Effector memory CD4-positive, alpha-beta T cell (primary cell): ENCODE measurements around the gene EGFR.

Experiments
- DNase-seq, 3 donors: peaks; one replicate each; pipeline ENCODE4 v3.0.0-alpha.2; 2020
- H3K27ac ChIP-seq: 2 replicates; pipeline ENCODE4 v1.7.0; 2013; ENCODE audit warnings: mild to moderate bottlenecking, low read length, moderate library complexity; ENCODE audit not compliant: insufficient read depth, poor library complexity, severe bottlenecking
- H3K27me3 ChIP-seq: replicated peaks from 2 replicates; pipeline ENCODE4 v1.7.0; 2013; ENCODE audit warnings: mild to moderate bottlenecking, low read length; ENCODE audit not compliant: insufficient read depth, control insufficient read depth, poor library complexity, severe bottlenecking
- H3K36me3 ChIP-seq: 2 replicates; pipeline ENCODE4 v1.7.0; 2013; ENCODE audit warnings: mild to moderate bottlenecking, low read length, moderate library complexity; ENCODE audit not compliant: control insufficient read depth, insufficient read depth
- H3K4me1 ChIP-seq: 2 replicates; pipeline ENCODE4 v1.7.0; 2013; ENCODE audit warnings: low read length, mild to moderate bottlenecking; ENCODE audit not compliant: control insufficient read depth, insufficient read depth, poor library complexity, severe bottlenecking
- H3K4me3 ChIP-seq: 2 replicates; pipeline ENCODE4 v1.7.0; 2013; ENCODE audit warnings: low read length, low read depth, mild to moderate bottlenecking; ENCODE audit not compliant: insufficient read depth, poor library complexity, severe bottlenecking
- H3K9me3 ChIP-seq: 2 replicates; pipeline ENCODE4 v1.7.0; 2013; ENCODE audit warnings: mild to moderate bottlenecking, low read length, moderate library complexity; ENCODE audit not compliant: control insufficient read depth

Gene EGFR

GRCh38 chr7:55237156-55237893 is 218.5 kb downstream of the EGFR start:
- no peaks in the 10 kb centered on the region for H3K9me3 ChIP-seq
- H3K27me3 ChIP-seq = no peaks in the 10 kb centered on the region

GRCh38 chr7:55239406-55239805 is 220.6 kb downstream of the EGFR start:
- no peak overlapping the region for H3K27ac ChIP-seq
- no peaks in the 10 kb centered on the region for H3K9me3 ChIP-seq
- no peak overlapping the region for H3K4me3 ChIP-seq
- H3K4me1 ChIP-seq = no peaks in the 10 kb centered on the region
- no peak for DNase-seq
- no peaks in the 10 kb centered on the region for H3K36me3 ChIP-seq
- no peaks in the 10 kb centered on the region for H3K27me3 ChIP-seq

More at GRCh38 chr7:55237156-55237893, 218.5 kb downstream of the EGFR start:
- H3K4me3 ChIP-seq = no peak overlapping the region
- DNase-seq = no peak
- H3K27ac ChIP-seq = no peak overlapping the region
- H3K36me3 ChIP-seq = no peaks in the 10 kb centered on the region
- H3K4me1 ChIP-seq = no peaks in the 10 kb centered on the region

GRCh38 chr7:55240418-55241142 is 221.8 kb downstream of the EGFR start:
- Histone ChIP-seq H3K27me3 (no peaks in the 10 kb centered on the region), H3K27ac (no peak overlapping the region), H3K36me3 (no peaks in the 10 kb centered on the region), H3K9me3 (no peaks in the 10 kb centered on the region), H3K4me3 (no peak overlapping the region), H3K4me1 (no peaks in the 10 kb centered on the region)
- DNase-seq = no peak

- no peak overlapping the region for H3K27ac ChIP-seq
- no peaks in the 10 kb centered on the region for H3K36me3 ChIP-seq
- H3K27me3 ChIP-seq = no peaks in the 10 kb centered on the region
- H3K4me3 ChIP-seq = no peak overlapping the region
- no peaks in the 10 kb centered on the region for H3K4me1 ChIP-seq
- DNase-seq = no peak
- no peaks in the 10 kb centered on the region for H3K9me3 ChIP-seq
Measured at GRCh38 chr7:55241958-55242357, 223.1 kb downstream of the EGFR start.

- H3K9me3 ChIP-seq = no peaks in the 10 kb centered on the region
- no peaks in the 10 kb centered on the region for H3K27me3 ChIP-seq
- no peak overlapping the region for H3K27ac ChIP-seq
- DNase-seq = no peak
- H3K4me1 ChIP-seq = no peaks in the 10 kb centered on the region
- no peak overlapping the region for H3K4me3 ChIP-seq
- no peaks in the 10 kb centered on the region for H3K36me3 ChIP-seq
Measured at GRCh38 chr7:55242613-55243012, 223.8 kb downstream of the EGFR start.

GRCh38 chr7:55244006-55244745 is 225.4 kb downstream of the EGFR start:
- Histone ChIP-seq H3K36me3 (no peaks in the 10 kb centered on the region), H3K27ac (no peak overlapping the region), H3K27me3 (no peaks in the 10 kb centered on the region), H3K4me1 (no peaks in the 10 kb centered on the region), H3K9me3 (no peaks in the 10 kb centered on the region), H3K4me3 (no peak overlapping the region)
- DNase-seq = no peak

GRCh38 chr7:55245271-55245723 is 226.5 kb downstream of the EGFR start:
- H3K27ac ChIP-seq = no peak overlapping the region
- no peak for DNase-seq
- H3K4me3 ChIP-seq = no peak overlapping the region
- H3K27me3 ChIP-seq = peaks cover 2% of the 10 kb centered on the region
- no peaks in the 10 kb centered on the region for H3K4me1 ChIP-seq
- H3K36me3 ChIP-seq = no peaks in the 10 kb centered on the region
- no peaks in the 10 kb centered on the region for H3K9me3 ChIP-seq

- Histone ChIP-seq H3K27ac (no peak overlapping the region), H3K36me3 (no peaks in the 10 kb centered on the region), H3K27me3 (peaks cover 2% of the 10 kb centered on the region), H3K4me1 (no peaks in the 10 kb centered on the region), H3K9me3 (no peaks in the 10 kb centered on the region), H3K4me3 (no peak overlapping the region)
- DNase-seq = no peak
Measured at GRCh38 chr7:55246171-55246570, 227.4 kb downstream of the EGFR start.

GRCh38 chr7:55247428-55247827 is 228.6 kb downstream of the EGFR start:
- Histone ChIP-seq H3K36me3 (no peaks in the 10 kb centered on the region), H3K27me3 (peaks cover 2% of the 10 kb centered on the region), H3K4me3 (no peak overlapping the region), H3K9me3 (no peaks in the 10 kb centered on the region), H3K27ac (no peak overlapping the region), H3K4me1 (no peaks in the 10 kb centered on the region)
- no peak for DNase-seq

- DNase-seq = no peak
- Histone ChIP-seq H3K27ac (no peak overlapping the region), H3K27me3 (peaks cover 2% of the 10 kb centered on the region), H3K4me3 (no peak overlapping the region), H3K9me3 (no peaks in the 10 kb centered on the region), H3K36me3 (no peaks in the 10 kb centered on the region), H3K4me1 (no peaks in the 10 kb centered on the region)
Measured at GRCh38 chr7:55248526-55248925, 229.7 kb downstream of the EGFR start.
